T follicular helper cell (primary cell): ENCODE measurements around the gene BCAS3.
"Not testable (repeated sequence)": the region's sequence is repeated elsewhere in the genome, so short reads cannot be mapped to it uniquely, and the experiment has no call there.

Experiments used
- DNase-seq: peaks from one replicate; pipeline ENCODE4 v3.0.0-alpha.2; 2020; ENCODE audit warnings: low read depth

Gene BCAS3

DNA sequence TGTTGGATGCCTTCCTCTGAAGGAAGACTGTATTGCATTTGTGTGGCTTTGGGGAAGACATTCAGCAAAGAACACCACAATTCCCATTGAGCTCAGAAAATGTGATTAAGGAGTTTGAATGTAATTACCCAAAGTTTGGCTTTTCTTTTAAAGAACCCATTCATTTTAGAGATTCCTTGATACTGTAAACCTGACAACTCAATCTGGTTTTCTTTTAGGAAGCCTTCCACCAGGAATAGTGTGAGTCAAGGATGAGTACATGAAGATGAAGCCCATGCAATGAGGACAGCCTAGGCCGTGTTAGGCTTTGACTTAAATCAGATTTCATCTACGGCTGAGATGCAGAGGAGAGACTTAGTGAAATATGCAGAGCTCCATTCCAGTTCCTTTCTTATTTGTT, 450.3 kb downstream of the BCAS3 start:
- no peak for DNase-seq

DNA sequence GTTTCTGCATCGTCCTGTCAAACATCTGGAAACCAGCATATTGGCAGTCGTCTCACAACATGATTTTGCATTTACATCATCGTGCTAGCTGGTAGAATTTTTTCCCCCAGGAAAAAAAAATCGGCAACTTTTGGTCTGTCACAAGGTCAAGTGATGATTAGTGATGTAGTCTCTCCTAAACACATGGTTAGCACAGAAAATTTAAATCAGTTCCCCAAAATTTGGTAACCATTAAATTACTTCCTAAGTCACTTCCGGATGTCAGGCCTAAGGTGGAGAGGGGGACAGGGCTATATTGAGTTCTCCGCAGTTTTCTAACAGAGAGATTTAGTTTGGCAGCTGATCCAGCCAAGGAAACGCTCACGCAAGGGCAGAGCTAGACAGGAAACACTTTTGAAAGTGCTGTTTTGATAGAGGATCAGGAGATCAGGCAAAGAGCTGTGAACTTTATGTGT, 451.0 kb downstream of the BCAS3 start:
- no peak for DNase-seq

DNA sequence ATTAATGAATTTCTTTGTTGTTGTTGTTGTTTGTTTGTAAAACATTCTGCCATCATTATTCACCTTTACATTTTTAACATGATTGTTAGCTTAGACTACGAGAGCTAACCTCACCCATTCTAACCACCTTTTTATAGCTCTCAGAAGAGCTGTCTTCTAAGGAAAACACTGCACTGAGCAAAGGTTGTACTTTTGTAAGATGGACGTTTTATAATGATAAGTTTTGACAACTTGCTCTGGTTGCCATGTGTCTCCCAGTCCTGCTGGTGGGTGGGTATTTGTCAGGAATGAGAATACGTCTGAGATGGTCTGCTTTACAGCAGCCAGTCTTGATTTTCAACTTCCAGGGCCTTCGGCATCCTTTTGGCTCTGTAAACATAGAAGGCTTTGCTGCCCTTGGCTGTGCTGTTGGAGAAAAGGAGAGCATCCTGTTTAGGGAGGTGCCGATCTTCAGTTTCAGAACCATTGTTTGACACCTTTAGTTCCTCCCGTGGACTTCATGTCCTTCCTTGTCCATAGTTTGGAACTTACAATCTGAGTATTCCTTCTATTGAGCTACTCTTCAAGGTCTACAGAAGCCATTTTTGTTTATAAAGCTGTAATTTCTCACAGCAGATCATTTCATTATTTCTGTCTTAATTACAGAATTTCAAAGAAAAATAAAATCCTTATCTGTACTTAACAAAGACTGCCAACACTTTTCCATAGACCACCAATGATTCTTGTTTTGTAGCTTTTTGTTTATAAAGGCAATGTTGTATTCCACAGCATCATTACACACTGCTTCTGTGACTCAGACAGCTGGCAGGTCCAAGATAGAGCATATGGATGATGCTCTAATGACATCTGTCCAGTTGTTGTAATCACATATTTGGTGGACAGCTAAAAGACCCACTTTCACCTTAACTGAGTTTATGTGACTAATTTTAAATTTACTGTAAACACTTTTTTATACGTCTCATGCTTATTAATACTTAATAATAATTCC, 451.9 kb downstream of the BCAS3 start:
- no peak for DNase-seq

DNA sequence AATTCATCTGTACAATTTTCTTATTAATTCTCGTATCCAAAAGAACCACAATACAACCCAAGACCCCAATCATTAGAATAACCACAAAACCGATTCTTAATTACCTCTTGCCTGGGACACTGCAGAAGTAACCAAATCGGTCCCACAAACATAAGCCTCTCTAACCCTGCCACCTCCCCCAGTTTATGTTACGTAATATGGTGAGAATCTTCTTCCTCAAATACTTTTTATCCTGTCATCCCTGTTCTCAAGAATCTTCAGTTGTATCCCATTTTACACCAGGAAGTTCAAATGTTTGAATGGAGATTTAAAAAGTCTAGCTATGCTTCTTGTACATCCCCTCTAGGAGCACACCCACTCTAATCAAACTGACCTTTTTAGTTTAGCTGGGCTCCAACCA, 452.7 kb downstream of the BCAS3 start:
- no peak for DNase-seq

- no peak for DNase-seq
Observed at GRCh38 chr17:61131585-61131984, 453.9 kb downstream of the BCAS3 start.

GRCh38 chr17:61132524-61132923, 454.9 kb downstream of the BCAS3 start:
- DNase-seq = no peak

GRCh38 chr17:61133853-61134252, 456.2 kb downstream of the BCAS3 start:
- no peak for DNase-seq

DNA sequence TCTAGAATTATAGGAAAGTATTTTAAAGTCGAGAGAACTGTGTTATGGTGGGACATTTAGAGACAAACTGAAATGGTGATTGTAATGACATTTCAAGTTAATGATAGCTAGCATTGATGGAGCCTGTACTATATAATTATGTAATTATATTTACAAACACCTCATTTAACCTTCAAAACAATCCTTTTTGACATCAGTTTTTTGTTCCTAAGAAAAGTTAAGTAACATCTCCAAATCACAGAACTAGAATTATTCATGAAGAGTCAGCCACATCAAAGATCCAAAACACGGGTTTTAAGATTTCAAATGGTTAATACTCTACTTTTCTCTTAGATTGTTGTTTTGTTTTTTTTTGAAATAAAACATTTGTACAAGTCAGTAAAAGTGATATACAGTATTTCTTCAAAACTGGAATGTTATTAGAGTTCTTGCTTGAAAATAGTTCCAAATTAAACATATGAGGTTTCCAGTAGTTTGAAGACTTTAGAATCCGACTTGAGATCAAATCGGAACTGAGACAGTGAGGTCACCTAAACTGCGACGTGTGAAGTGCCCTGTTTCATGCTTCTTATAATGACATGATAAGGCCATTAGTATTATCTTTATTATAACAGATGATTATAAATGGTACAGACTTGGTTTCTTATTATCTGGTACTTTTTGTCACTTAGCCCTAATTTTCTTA, 457.0 kb downstream of the BCAS3 start:
- no peak for DNase-seq

GRCh38 chr17:61135782-61136181, 458.1 kb downstream of the BCAS3 start:
- DNase-seq = no peak

DNA sequence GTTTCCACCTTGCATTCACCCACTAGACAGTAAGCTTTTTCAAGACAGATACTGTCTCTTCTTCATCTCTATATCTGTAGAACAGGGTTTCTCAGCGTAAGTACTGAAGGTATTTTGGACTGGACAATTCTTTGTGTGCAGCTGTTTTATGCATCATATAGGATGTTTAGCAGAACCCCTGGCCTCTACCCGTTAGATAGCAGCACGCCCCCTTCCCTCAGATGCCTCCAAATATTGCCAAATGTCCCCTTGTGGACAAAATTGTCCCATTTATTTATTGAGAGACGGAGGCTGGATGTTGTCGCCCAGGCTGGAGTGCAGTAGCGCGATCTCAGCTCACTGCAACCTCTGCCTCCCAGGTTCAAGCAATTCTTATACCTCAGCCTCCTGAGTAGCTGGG, 458.6 kb downstream of the BCAS3 start:
- DNase-seq = no peak

DNA sequence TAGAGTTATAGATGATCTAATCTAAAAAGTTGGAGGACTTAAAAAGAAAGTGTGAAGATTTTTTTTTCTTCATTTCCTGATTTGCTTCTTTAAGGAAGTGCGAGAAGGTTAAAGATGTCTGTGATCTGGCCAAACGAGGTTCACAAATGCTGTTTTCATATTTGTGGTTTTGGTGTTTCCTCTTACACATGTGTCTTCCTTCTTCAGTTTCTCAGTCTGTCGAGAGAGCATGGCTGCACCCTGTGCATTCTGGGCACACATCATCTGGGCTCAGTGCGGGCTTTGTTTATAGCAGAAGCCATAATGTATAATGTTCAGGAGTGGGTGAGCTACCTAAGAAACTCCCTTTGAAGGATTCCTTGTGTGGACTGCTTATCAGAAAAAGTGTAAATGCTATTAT, 461.6 kb downstream of the BCAS3 start:
- DNase-seq = peak; percentile 37

GRCh38 chr17:61140081-61140786, 462.6 kb downstream of the BCAS3 start:
- no peak for DNase-seq

DNA sequence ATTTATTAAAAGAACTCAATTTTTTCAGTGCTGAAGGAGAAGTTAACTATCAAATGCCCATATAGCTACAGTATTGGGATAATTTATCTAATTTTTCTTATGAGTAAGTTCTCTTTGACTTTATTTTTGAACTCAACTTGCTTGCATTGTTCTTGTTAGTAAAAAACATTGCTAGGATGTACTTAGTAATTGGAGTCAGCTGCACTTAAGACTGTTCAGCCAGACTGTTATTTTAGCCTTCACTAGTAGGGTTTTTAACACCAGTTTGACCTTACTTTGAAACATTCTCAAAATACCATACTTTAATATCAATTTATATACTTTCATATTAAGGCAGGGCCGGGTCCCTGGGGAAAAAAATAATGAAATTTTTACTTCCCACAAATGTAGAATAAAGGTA, 465.4 kb downstream of the BCAS3 start:
- DNase-seq = no peak

DNA sequence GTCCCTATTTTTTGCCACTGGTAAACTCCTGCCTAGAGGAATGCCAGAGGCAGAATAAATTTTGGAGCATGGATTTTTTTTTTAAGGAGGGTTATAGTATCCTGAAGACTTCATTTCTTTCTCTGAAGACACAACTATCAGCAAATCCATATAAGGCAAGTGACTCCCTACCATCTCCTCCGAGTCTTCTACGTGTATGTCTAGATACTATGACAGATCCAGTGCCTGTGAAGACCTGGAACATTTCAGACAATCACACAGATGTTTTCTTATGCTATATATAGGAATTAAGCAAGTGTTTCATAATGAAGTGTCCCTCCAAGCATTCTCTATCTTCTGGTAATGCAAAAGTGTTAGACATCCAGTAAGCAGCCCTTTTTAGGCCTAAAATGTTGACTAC, 466.5 kb downstream of the BCAS3 start:
- DNase-seq = no peak

- DNase-seq = no peak
Observed at GRCh38 chr17:61144617-61145564, 467.2 kb downstream of the BCAS3 start.

DNA sequence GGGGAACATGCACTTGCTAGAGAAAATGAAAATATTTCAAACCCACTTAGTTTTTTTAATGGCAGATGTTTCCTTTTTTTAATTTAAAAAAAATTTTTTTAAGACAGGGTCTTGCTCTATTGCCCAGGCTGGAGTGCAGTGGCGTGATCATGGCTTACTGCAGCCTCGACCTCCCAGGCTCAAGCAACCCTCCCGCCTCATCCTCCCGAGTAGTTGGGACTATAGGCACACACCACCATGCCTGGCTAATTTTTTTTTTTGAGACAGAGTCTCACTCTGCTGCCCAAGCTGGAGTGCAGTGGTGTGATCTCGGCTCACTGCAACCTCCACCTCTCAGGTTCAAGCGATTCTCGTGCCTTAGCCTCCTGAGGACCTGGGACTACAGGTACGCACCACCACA, 469.2 kb downstream of the BCAS3 start:
- not testable (repeated sequence) for DNase-seq

DNA sequence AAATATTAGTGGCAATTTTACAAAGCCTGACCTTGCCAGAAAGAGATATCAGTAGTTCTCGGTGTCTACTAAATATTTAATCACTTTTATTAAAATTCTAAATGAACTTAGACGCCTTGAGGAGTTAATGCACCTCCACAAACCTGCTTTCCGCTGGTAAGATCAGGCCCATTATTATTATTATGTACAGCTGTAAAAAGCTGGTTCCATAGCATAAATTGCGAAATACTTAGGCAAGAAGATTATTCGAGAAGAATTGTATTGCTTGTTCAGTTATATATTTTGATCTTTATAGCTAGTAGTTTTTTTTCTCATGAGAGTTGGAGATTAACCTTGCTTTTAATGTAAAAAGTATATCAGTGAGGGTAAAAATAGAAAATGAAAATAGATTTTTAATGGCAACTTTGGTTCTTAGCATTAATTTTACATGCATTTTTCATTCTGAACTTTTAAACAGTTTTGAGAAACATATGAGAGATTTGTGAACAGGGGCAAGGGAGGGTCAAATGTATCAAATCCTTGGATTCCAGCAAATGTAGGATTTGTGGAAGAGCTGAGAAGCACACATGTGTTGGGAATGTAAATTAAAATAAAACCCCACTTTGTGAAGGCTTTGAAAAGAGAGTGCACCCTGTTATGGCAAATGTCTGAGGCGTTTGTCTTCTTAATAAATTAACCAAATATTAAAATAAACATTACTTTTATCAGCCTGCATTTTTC, 471.6 kb downstream of the BCAS3 start:
- DNase-seq = no peak

- DNase-seq = no peak
Observed at GRCh38 chr17:61149862-61150362, 472.3 kb downstream of the BCAS3 start.

DNA sequence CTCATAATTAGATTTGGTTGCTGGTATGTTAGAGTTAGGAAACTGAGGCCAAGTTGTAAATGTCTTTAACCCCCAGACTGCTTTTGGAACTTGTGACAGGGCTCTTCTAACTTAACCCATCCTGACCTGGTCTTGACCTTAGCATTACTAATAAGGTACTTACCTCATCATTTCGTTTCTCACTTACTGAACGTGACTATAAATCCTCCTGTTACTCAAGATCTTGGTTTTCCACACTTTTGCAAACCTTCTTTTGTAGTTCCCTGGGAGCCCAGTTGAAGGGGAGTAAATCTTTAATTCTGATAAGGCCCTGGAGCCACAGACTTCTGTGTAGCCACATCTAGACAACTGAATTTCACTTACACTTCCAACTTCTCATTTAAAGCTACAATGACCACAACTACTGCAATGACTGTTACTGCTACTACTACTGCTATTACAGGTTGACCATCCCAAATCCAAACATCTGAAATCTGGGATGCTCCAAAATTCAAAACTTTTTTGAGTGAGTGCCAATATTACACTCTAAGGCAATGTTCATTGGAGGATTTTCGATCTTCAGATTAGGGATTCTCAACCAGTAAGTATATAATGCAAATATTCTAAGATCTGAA, 473.1 kb downstream of the BCAS3 start:
- DNase-seq = no peak

DNA sequence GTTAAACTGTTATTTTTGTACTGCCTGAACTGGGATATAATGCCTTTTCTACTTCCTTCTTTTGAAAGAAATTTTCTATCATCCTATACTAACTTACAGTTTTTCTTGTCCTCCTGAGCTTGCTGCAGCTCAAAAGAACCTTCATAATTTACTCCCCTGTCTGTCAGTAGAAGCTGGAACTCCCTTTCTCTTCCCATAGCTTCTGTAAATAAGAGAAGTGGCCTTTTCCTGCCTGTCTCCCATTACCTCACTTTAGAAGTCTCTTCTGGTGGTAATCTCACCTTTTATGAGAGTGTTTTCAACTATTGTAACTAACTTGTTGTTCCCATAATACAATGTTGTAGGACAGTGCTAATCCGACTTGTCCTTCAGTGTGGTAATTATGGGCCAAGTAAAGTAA, 475.2 kb downstream of the BCAS3 start:
- no peak for DNase-seq
